Mesothelial cell of epicardium (in vitro differentiated cells): ENCODE measurements around the gene GALNT10. TPM values are rescaled to one million over a fixed set of nuclear protein-coding genes. Genes with fewer than 3 reads are reported as not detected.

Experiments used
- DNase-seq, 2 experiments: peaks; one replicate each; pipeline ENCODE4 v3.0.0; 2021; ENCODE audit warnings: low spot score in 2 of 2; ENCODE audit not compliant: unreplicated experiment in 2 of 2
- H3K27ac Mint-ChIP-seq: 2 replicates; pipeline ENCODE4 v1.8.0; 2021; ENCODE audit warnings: mixed read lengths
- H3K27me3 Mint-ChIP-seq: 2 replicates; pipeline ENCODE4 v1.8.0; 2021; ENCODE audit warnings: low read depth, mixed read lengths
- H3K36me3 Mint-ChIP-seq: 2 replicates; pipeline ENCODE4 v1.8.0; 2021; ENCODE audit warnings: mixed read lengths
- H3K4me1 Mint-ChIP-seq: 2 replicates; pipeline ENCODE4 v1.8.0; 2021; ENCODE audit warnings: mixed read lengths
- H3K4me3 Mint-ChIP-seq: 2 replicates; pipeline ENCODE4 v1.8.0; 2021; ENCODE audit warnings: mild to moderate bottlenecking, moderate library complexity, mixed read lengths
- H3K9me3 Mint-ChIP-seq: 2 replicates; pipeline ENCODE4 v1.8.0; 2021; ENCODE audit warnings: mixed read lengths
- CTCF ChIP-seq: fragments of 200-600 bp; sonication (generic); IDR thresholded peaks from one replicate; pipeline ENCODE4 v1.5.0; 2021; ENCODE audit warnings: antibody characterized with exemption; ENCODE audit not compliant: unreplicated experiment
- total RNA-seq: library from RNA; stranded (reverse); gene quantifications from 3 replicates; pipeline ENCODE4 v1.2.1, GENCODE V29; 2021

The GALNT10 gene
- total RNA-seq, 1 donor from 2014 or later, result 13.9 TPM

GRCh38 chr5:154215571-154216325, 25.2 kb downstream of the GALNT10 start:
- H3K9me3 Mint-ChIP-seq, result no peaks in the 10 kb centered on the region
- no peak for TF ChIP-seq CTCF
- no peaks in the 10 kb centered on the region for H3K27me3 Mint-ChIP-seq
- peak in 1 of 2 experiments; percentile 14 for DNase-seq
- H3K4me1 Mint-ChIP-seq, result peaks cover 32% of the 10 kb centered on the region
- no peaks in the 10 kb centered on the region for H3K36me3 Mint-ChIP-seq
- H3K4me3 Mint-ChIP-seq, result no peak overlapping the region
- H3K27ac Mint-ChIP-seq, result peak overlapping the region; percentile 68

- no peak for TF ChIP-seq CTCF
- Mint-ChIP-seq H3K36me3 (no peaks in the 10 kb centered on the region), H3K9me3 (no peaks in the 10 kb centered on the region), H3K4me3 (no peak overlapping the region), H3K4me1 (peaks cover 41% of the 10 kb centered on the region), H3K27ac (no peak overlapping the region), H3K27me3 (no peaks in the 10 kb centered on the region)
- peak in 1 of 2 experiments; percentile 19 for DNase-seq
Observed at GRCh38 chr5:154217462-154217861, 26.9 kb downstream of the GALNT10 start.

GRCh38 chr5:154218786-154219185, 28.3 kb downstream of the GALNT10 start:
- DNase-seq, result no peak
- no peak overlapping the region for H3K27ac Mint-ChIP-seq
- H3K27me3 Mint-ChIP-seq, result no peaks in the 10 kb centered on the region
- no peak overlapping the region for H3K4me3 Mint-ChIP-seq
- H3K9me3 Mint-ChIP-seq, result no peaks in the 10 kb centered on the region
- no peak for TF ChIP-seq CTCF
- peaks cover 41% of the 10 kb centered on the region for H3K4me1 Mint-ChIP-seq
- H3K36me3 Mint-ChIP-seq, result no peaks in the 10 kb centered on the region

GRCh38 chr5:154220625-154221024, 30.1 kb downstream of the GALNT10 start:
- peaks cover 2% of the 10 kb centered on the region for H3K9me3 Mint-ChIP-seq
- H3K27ac Mint-ChIP-seq, result no peak overlapping the region
- no peaks in the 10 kb centered on the region for H3K27me3 Mint-ChIP-seq
- peaks cover 28% of the 10 kb centered on the region for H3K4me1 Mint-ChIP-seq
- H3K4me3 Mint-ChIP-seq, result no peak overlapping the region
- H3K36me3 Mint-ChIP-seq, result peaks cover under 1% of the 10 kb centered on the region
- DNase-seq, result no peak
- no peak for TF ChIP-seq CTCF

- Mint-ChIP-seq H3K9me3 (peaks cover 6% of the 10 kb centered on the region), H3K36me3 (peaks cover 4% of the 10 kb centered on the region), H3K4me3 (no peak overlapping the region), H3K27me3 (no peaks in the 10 kb centered on the region), H3K27ac (peak overlapping the region; percentile 79), H3K4me1 (peaks cover 25% of the 10 kb centered on the region)
- no peak for TF ChIP-seq CTCF
- DNase-seq, result no peak
Observed at GRCh38 chr5:154221371-154221896, 30.9 kb downstream of the GALNT10 start.
